Glutamatergic neuron (in vitro differentiated cells): ENCODE measurements around the gene CDH4. TPM values are rescaled to one million over a fixed set of nuclear protein-coding genes. Genes with fewer than 3 reads are reported as not detected.

Experiments
- DNase-seq: peaks from one replicate; pipeline ENCODE4 v3.0.0; 2022
- H3K27ac Mint-ChIP-seq: one replicate; pipeline ENCODE4 v1.8.0; 2020; ENCODE audit warnings: mild to moderate bottlenecking, mixed read lengths, inconsistent platforms; ENCODE audit not compliant: unreplicated experiment
- H3K27me3 Mint-ChIP-seq: one replicate; pipeline ENCODE4 v1.8.0; 2020; ENCODE audit warnings: mild to moderate bottlenecking, moderate library complexity, mixed read lengths, inconsistent platforms; ENCODE audit not compliant: unreplicated experiment
- H3K36me3 Mint-ChIP-seq: one replicate; pipeline ENCODE4 v1.8.0; 2020; ENCODE audit warnings: mild to moderate bottlenecking, mixed read lengths, inconsistent platforms; ENCODE audit not compliant: unreplicated experiment
- H3K4me1 Mint-ChIP-seq: one replicate; pipeline ENCODE4 v1.8.0; 2020; ENCODE audit warnings: mild to moderate bottlenecking, low read depth, mixed read lengths, inconsistent platforms; ENCODE audit not compliant: unreplicated experiment
- H3K4me3 Mint-ChIP-seq: one replicate; pipeline ENCODE4 v1.8.0; 2020; ENCODE audit warnings: mild to moderate bottlenecking, mixed read lengths, inconsistent platforms; ENCODE audit not compliant: unreplicated experiment
- H3K9me3 Mint-ChIP-seq: one replicate; pipeline ENCODE4 v1.8.0; 2020; ENCODE audit warnings: mild to moderate bottlenecking, moderate library complexity, mixed read lengths, inconsistent platforms; ENCODE audit not compliant: unreplicated experiment
- CTCF ChIP-seq: fragments of 200-600 bp; sonication (generic); IDR thresholded peaks from one replicate; pipeline ENCODE4 v1.5.0; 2021; ENCODE audit not compliant: partially characterized antibody, unreplicated experiment
- total RNA-seq: library from RNA; stranded (reverse); fragmentation: NEBNext Ultra II Directional; extraction: Animal tissue kit (Norgen Biotek cat#: 25700); gene quantifications from one replicate; pipeline ENCODE4 v1.2.1, GENCODE V29; 2021; ENCODE audit not compliant: unreplicated experiment

Gene CDH4
- total RNA-seq, 1 donor from 2014 or later, result 1.2 TPM

GRCh38 chr20:61658563-61658962 is 406.5 kb downstream of the CDH4 start:
- Mint-ChIP-seq H3K27me3 (peaks cover 2% of the 10 kb centered on the region), H3K9me3 (peaks cover 6% of the 10 kb centered on the region), H3K4me3 (no peak overlapping the region), H3K27ac (no peak overlapping the region), H3K4me1 (peaks cover 7% of the 10 kb centered on the region), H3K36me3 (no peaks in the 10 kb centered on the region)
- DNase-seq, result no peak
- no peak for TF ChIP-seq CTCF

GRCh38 chr20:61659246-61659993 is 407.4 kb downstream of the CDH4 start:
- no peak for DNase-seq
- TF ChIP-seq CTCF, result no peak
- H3K4me3 Mint-ChIP-seq, result no peak overlapping the region
- H3K27me3 Mint-ChIP-seq, result no peaks in the 10 kb centered on the region
- H3K27ac Mint-ChIP-seq, result no peak overlapping the region
- H3K9me3 Mint-ChIP-seq, result peaks cover 4% of the 10 kb centered on the region
- H3K36me3 Mint-ChIP-seq, result no peaks in the 10 kb centered on the region
- H3K4me1 Mint-ChIP-seq, result peaks cover 7% of the 10 kb centered on the region

- peaks cover 5% of the 10 kb centered on the region for H3K27me3 Mint-ChIP-seq
These were observed 407.9 kb downstream of the CDH4 start for GRCh38 chr20:61659994-61660346.

GRCh38 chr20:61660559-61660958 is 408.5 kb downstream of the CDH4 start:
- H3K4me3 Mint-ChIP-seq, result no peak overlapping the region
- no peak for TF ChIP-seq CTCF
- no peak for DNase-seq
- H3K27me3 Mint-ChIP-seq, result peaks cover 5% of the 10 kb centered on the region
- H3K4me1 Mint-ChIP-seq, result peaks cover 7% of the 10 kb centered on the region
- peaks cover 3% of the 10 kb centered on the region for H3K9me3 Mint-ChIP-seq
- H3K36me3 Mint-ChIP-seq, result no peaks in the 10 kb centered on the region
- H3K27ac Mint-ChIP-seq, result no peak overlapping the region

More at GRCh38 chr20:61659994-61660346, 407.9 kb downstream of the CDH4 start:
- peaks cover 7% of the 10 kb centered on the region for H3K4me1 Mint-ChIP-seq
- no peak for TF ChIP-seq CTCF
- DNase-seq, result no peak
- H3K9me3 Mint-ChIP-seq, result peaks cover 3% of the 10 kb centered on the region
- no peaks in the 10 kb centered on the region for H3K36me3 Mint-ChIP-seq
- H3K27ac Mint-ChIP-seq, result no peak overlapping the region
- H3K4me3 Mint-ChIP-seq, result no peak overlapping the region

- no peak for DNase-seq
- peaks cover 3% of the 10 kb centered on the region for H3K9me3 Mint-ChIP-seq
- H3K36me3 Mint-ChIP-seq, result no peaks in the 10 kb centered on the region
- no peak for TF ChIP-seq CTCF
- H3K27ac Mint-ChIP-seq, result no peak overlapping the region
- H3K4me3 Mint-ChIP-seq, result no peak overlapping the region
- peaks cover 7% of the 10 kb centered on the region for H3K4me1 Mint-ChIP-seq
- H3K27me3 Mint-ChIP-seq, result peaks cover 5% of the 10 kb centered on the region
These were observed 409.0 kb downstream of the CDH4 start for GRCh38 chr20:61661025-61661424.
